Fibroblast of the aortic adventitia (primary cell): Measurements from ENCODE around the gene PLOD3. TPM values are rescaled to one million over a fixed set of nuclear protein-coding genes. Genes with fewer than 3 reads are reported as not detected.
A peak's percentile ranks its signal among the peaks of the same experiment; 100 is the strongest.

Experiments
- DNase-seq: peaks from one replicate; pipeline ENCODE4 v3.0.0-alpha.2; 2010; ENCODE audit warnings: low read depth
- H3K4me3 ChIP-seq: 2 replicates; pipeline ENCODE4 v1.5.1; 2011; ENCODE audit warnings: low read depth, mild to moderate bottlenecking, control low read depth, low read length, moderate library complexity
- CTCF ChIP-seq: IDR thresholded peaks from 2 replicates; pipeline ENCODE4 v1.5.1; 2011; ENCODE audit warnings: mild to moderate bottlenecking, low read length, control low read depth, inconsistent platforms; ENCODE audit not compliant: insufficient read depth
- total RNA-seq: library from RNA; depleted of rRNA; stranded (reverse); fragments of >200 nt; gene quantifications from 2 replicates; pipeline ENCODE4 v1.2.3, GENCODE V29; 2012; ENCODE audit warnings: low replicate concordance

Gene PLOD3
- total RNA-seq, 1 donor, result 45.5 TPM

- H3K4me3 ChIP-seq, result no peak overlapping the region
- DNase-seq, result no peak
- peak; percentile 43 for TF ChIP-seq CTCF
These were observed 45.9 kb downstream of the PLOD3 start for GRCh38 chr7:101171442-101171837.

- no peak for TF ChIP-seq CTCF
- no peak overlapping the region for H3K4me3 ChIP-seq
- DNase-seq, result no peak
These were observed 46.6 kb downstream of the PLOD3 start for GRCh38 chr7:101170617-101171441.

GRCh38 chr7:101169838-101170551 is 47.4 kb downstream of the PLOD3 start:
- H3K4me3 ChIP-seq, result no peak overlapping the region
- peak; percentile 96 for TF ChIP-seq CTCF
- peak; percentile 61 for DNase-seq

DNA sequence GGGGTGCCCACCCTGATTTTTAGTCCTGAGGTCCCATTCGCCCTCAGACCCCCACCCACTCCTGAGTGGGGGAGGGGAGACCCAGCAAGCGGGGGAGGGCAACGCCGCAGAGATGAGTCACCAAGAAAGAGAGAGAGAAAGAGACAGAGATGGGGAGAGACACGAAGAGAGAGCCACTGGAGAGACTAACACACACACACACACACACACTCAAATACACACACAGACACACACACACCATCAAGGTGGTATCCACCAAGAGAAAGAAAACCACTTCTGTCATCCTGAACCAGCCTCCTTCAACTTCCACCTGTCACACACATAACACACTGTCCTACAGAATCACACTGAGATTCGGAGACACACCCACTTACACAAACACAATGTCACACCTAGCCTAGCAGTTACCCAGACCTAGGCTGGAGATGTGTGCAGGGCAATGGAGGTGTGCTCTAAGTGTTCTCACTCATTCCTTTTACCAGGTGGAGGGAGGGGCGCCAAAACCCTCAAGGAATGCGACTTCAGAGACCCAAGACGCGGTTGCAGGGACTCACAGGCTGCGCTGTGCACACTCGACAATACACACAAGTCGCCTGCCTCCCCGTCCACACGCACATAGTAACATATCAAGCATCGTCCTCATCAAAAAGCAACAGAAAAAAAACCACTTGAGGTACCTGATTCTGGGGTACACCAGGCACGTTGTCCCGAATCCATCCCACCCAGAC is 48.1 kb downstream of the PLOD3 start:
- H3K4me3 ChIP-seq, result no peak overlapping the region
- no peak for DNase-seq
- TF ChIP-seq CTCF, result no peak

DNA sequence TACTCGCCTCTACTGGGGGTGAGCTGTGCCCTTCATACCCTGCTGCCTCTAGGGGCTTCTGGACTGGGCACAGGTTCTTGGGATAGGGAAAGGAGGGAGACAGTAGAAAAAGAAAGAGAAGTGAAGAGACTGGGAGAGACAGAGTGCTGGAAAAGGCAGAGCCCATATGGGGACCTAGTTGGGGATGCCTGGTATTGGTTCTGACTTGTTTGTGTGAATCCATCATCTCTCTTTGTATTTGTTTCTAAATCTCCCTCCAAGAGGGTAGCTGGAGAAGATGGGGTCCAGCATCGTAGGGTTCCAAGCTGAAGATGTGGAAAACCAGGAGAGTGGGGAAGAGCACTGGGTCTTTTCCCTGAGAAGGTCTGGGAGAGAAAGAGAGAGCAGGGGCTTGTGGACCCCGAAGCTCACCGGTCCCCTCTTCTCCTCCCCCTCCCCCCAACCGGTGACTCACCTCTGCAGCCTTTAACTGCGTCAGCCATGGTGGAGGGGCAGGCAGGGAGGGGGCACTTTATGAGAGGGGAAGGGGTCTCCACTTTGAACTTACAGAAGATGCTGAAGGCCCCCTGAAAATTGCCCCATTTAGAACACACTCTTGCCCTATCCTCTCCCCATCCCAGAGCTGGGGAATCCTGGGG is 48.9 kb downstream of the PLOD3 start:
- DNase-seq, result no peak
- no peak overlapping the region for H3K4me3 ChIP-seq
- TF ChIP-seq CTCF, result no peak

- TF ChIP-seq CTCF, result no peak
- DNase-seq, result no peak
- H3K4me3 ChIP-seq, result no peak overlapping the region
These were observed 49.6 kb downstream of the PLOD3 start for GRCh38 chr7:101167645-101168411.
